ELF-1 (cell line): ENCODE data around the gene PLEKHA6.

Experiments
- DNase-seq: peaks from one replicate; pipeline ENCODE4 v3.0.0-alpha.2; 2016; ENCODE audit warnings: low read depth, low spot score

Gene PLEKHA6

GRCh38 chr1:204380293-204380831 lies 20.6 kb upstream of the PLEKHA6 start:
- peak; percentile 69 for DNase-seq

GRCh38 chr1:204377800-204378668 lies 18.3 kb upstream of the PLEKHA6 start:
- DNase-seq = peak; percentile 76

- no peak for DNase-seq
These were observed 17.4 kb upstream of the PLEKHA6 start for GRCh38 chr1:204376919-204377799.

GRCh38 chr1:204376465-204376864 lies 16.7 kb upstream of the PLEKHA6 start:
- no peak for DNase-seq

GRCh38 chr1:204373911-204374310 lies 14.2 kb upstream of the PLEKHA6 start:
- no peak for DNase-seq

GRCh38 chr1:204370176-204370575 lies 10.4 kb upstream of the PLEKHA6 start:
- DNase-seq = no peak

- no peak for DNase-seq
These were observed 9.4 kb upstream of the PLEKHA6 start for GRCh38 chr1:204368996-204369726.

GRCh38 chr1:204367956-204368355 lies 8.2 kb upstream of the PLEKHA6 start:
- no peak for DNase-seq

GRCh38 chr1:204367193-204367858 lies 7.6 kb upstream of the PLEKHA6 start:
- DNase-seq = no peak

GRCh38 chr1:204366759-204367158 lies 7.0 kb upstream of the PLEKHA6 start:
- DNase-seq = peak; percentile 61

- peak; percentile 87 for DNase-seq
These were observed 3.8 kb upstream of the PLEKHA6 start for GRCh38 chr1:204363335-204364114.

- no peak for DNase-seq
These were observed 3.2 kb upstream of the PLEKHA6 start for GRCh38 chr1:204362984-204363334.

GRCh38 chr1:204361781-204362180 lies 2.1 kb upstream of the PLEKHA6 start:
- DNase-seq = no peak

GRCh38 chr1:204361341-204361771 lies 1.6 kb upstream of the PLEKHA6 start:
- DNase-seq = no peak

- no peak for DNase-seq
These were observed 585 bp upstream of the PLEKHA6 start for GRCh38 chr1:204360314-204360713.

GRCh38 chr1:204359131-204359473 lies 627 bp downstream of the PLEKHA6 start:
- DNase-seq = peak; percentile 34

GRCh38 chr1:204358605-204359004 lies 1.1 kb downstream of the PLEKHA6 start:
- no peak for DNase-seq

- no peak for DNase-seq
These were observed 1.9 kb downstream of the PLEKHA6 start for GRCh38 chr1:204357551-204358490.

GRCh38 chr1:204356997-204357396 lies 2.7 kb downstream of the PLEKHA6 start:
- no peak for DNase-seq
